ENCODE measurements around the gene VPS13D. TPM values are rescaled to one million over a fixed set of nuclear protein-coding genes. Genes with fewer than 3 reads are reported as not detected.

VPS13D gene
- total and polyA plus RNA-seq, 2 donors (not counting 3 experiments of a cell fraction or from before 2014, with no cell fraction given) = 13.6 to 48.5 TPM

DNA sequence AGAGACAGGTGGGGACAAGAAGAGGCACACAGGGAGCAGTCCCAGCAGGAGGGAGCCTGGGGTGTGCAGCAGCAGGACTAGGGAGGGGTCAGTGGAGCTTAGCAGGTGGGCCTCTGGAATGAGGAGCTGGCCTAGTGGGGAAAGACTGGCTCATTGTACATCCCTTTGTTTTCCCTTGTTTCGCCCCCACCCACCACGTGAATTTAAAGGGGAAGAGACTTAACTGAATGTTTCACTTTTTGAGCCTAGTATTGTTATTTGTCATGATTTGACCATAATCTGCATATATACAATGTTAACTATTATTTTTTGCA, 206.5 kb downstream of the VPS13D start:
- TF ChIP-seq POLR2AphosphoS5 (IDR thresholded peaks at IDR 0.05; ENCODE audit: insufficient read depth, low read depth, low read length) = no peak
- TF ChIP-seq JUN (IDR thresholded peaks at IDR 0.05; ENCODE audit: borderline replicate concordance, insufficient read depth, insufficient read length, low read depth) = no peak
- TF ChIP-seq MYC (IDR thresholded peaks at IDR 0.05; ENCODE audit: low read depth, low read length) = no peak
- TF ChIP-seq GATA2 (IDR thresholded peaks at IDR 0.05; ENCODE audit: insufficient read depth, insufficient read length, low read depth, low read length) = no peak
- TF ChIP-seq, protein P1, sequence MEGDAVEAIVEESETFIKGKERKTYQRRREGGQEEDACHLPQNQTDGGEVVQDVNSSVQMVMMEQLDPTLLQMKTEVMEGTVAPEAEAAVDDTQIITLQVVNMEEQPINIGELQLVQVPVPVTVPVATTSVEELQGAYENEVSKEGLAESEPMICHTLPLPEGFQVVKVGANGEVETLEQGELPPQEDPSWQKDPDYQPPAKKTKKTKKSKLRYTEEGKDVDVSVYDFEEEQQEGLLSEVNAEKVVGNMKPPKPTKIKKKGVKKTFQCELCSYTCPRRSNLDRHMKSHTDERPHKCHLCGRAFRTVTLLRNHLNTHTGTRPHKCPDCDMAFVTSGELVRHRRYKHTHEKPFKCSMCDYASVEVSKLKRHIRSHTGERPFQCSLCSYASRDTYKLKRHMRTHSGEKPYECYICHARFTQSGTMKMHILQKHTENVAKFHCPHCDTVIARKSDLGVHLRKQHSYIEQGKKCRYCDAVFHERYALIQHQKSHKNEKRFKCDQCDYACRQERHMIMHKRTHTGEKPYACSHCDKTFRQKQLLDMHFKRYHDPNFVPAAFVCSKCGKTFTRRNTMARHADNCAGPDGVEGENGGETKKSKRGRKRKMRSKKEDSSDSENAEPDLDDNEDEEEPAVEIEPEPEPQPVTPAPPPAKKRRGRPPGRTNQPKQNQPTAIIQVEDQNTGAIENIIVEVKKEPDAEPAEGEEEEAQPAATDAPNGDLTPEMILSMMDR (IDR thresholded peaks at IDR 0.05; ENCODE audit: extremely low read depth in 1 of 2, insufficient read depth in 1 of 2, low read depth in 1 of 2, low read length in 2 of 2) = no peak
- TF ChIP-seq EZH2 (IDR thresholded peaks at IDR 0.05; ENCODE audit: borderline replicate concordance, low read depth, low read length, severe bottlenecking) = no peak
- no peak for TF ChIP-seq FOS (IDR thresholded peaks at IDR 0.05; ENCODE audit: borderline replicate concordance, insufficient read depth, low read length)
- no peak for TF ChIP-seq POLR2A (IDR thresholded peaks at IDR 0.05; ENCODE audit: low read depth, low read length)
- TF ChIP-seq, protein P2, sequence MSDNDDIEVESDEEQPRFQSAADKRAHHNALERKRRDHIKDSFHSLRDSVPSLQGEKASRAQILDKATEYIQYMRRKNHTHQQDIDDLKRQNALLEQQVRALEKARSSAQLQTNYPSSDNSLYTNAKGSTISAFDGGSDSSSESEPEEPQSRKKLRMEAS (IDR thresholded peaks at IDR 0.05; ENCODE audit: insufficient read depth, insufficient read length) = no peak
- Histone ChIP-seq H3K4me3 (replicated peaks in 1 of 3; ENCODE audit: insufficient read depth in 1 of 3, low read depth in 1 of 3, low read length in 3 of 3) (no peak overlapping the region), H3K36me3 (ENCODE audit: control insufficient read depth in 2 of 2, extremely low read depth in 1 of 2, insufficient read depth in 2 of 2, low read length in 2 of 2) (no peaks in the 10 kb centered on the region), H3K4me1 (ENCODE audit: control insufficient read depth, extremely low read depth, insufficient read depth, low read length) (peaks cover 57% of the 10 kb centered on the region), H3K27ac (ENCODE audit: insufficient read depth, low read depth, low read length) (peak overlapping the region; percentile 88), H3K9me3 (replicated peaks; ENCODE audit: control insufficient read depth, insufficient read depth, low read length) (no peaks in the 10 kb centered on the region), H3K27me3 (ENCODE audit: control insufficient read depth in 2 of 2, insufficient read depth in 2 of 2, low read length in 2 of 2) (no peaks in the 10 kb centered on the region), H3K9me1 (replicated peaks; ENCODE audit: control insufficient read depth, extremely low read depth, insufficient read depth, low read length) (no peaks in the 10 kb centered on the region), H2AFZ (ENCODE audit: low read depth, low read length) (no peak overlapping the region), H4K20me1 (replicated peaks; ENCODE audit: control insufficient read depth, extremely low read depth, insufficient read depth, low read length) (no peaks in the 10 kb centered on the region), H3K4me2 (ENCODE audit: insufficient read depth, low read length) (peak overlapping the region; percentile 83), H3K9ac (replicated peaks; ENCODE audit: extremely low read depth, insufficient read depth, low read length) (peak overlapping the region; percentile 61), H3K79me2 (ENCODE audit: control insufficient read depth, insufficient read depth, low read length) (no peaks in the 10 kb centered on the region)
- no TSS peak for BruUV-seq (replicated peaks)
- dilution Hi-C loops (cut with MboI; ENCODE audit: extremely low pct_ligation_motif_present, low sequenced_read_pairs) (no loop called here), intact Hi-C loops (cut with micrococcal nuclease) (no loop called here)
- POLR2A ChIA-PET = interaction anchor here (1.1 to 2.8 kb wide), 4 partner anchors 18 to 185 kb away, joined by 3 to 14 read pairs (median 7); no protein-coding TSS in a partner anchor
- FAIRE-seq (no peak), DNase-seq (ENCODE audit: low read depth, low spot score) (no peak)
- CTCF ChIA-PET = interaction anchor here (1.0 to 3.1 kb wide), 8 partner anchors 10 to 184 kb away, joined by 3 to 10 read pairs (median 4); no protein-coding TSS in a partner anchor

All from endothelial cell of umbilical vein (primary cell).